ENCODE results near the gene MUS81.
"Not testable (repeated sequence)": the region's sequence is repeated elsewhere in the genome, so short reads cannot be mapped to it uniquely, and the experiment has no call there.

MUS81 gene, protein sequence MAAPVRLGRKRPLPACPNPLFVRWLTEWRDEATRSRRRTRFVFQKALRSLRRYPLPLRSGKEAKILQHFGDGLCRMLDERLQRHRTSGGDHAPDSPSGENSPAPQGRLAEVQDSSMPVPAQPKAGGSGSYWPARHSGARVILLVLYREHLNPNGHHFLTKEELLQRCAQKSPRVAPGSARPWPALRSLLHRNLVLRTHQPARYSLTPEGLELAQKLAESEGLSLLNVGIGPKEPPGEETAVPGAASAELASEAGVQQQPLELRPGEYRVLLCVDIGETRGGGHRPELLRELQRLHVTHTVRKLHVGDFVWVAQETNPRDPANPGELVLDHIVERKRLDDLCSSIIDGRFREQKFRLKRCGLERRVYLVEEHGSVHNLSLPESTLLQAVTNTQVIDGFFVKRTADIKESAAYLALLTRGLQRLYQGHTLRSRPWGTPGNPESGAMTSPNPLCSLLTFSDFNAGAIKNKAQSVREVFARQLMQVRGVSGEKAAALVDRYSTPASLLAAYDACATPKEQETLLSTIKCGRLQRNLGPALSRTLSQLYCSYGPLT

DNA sequence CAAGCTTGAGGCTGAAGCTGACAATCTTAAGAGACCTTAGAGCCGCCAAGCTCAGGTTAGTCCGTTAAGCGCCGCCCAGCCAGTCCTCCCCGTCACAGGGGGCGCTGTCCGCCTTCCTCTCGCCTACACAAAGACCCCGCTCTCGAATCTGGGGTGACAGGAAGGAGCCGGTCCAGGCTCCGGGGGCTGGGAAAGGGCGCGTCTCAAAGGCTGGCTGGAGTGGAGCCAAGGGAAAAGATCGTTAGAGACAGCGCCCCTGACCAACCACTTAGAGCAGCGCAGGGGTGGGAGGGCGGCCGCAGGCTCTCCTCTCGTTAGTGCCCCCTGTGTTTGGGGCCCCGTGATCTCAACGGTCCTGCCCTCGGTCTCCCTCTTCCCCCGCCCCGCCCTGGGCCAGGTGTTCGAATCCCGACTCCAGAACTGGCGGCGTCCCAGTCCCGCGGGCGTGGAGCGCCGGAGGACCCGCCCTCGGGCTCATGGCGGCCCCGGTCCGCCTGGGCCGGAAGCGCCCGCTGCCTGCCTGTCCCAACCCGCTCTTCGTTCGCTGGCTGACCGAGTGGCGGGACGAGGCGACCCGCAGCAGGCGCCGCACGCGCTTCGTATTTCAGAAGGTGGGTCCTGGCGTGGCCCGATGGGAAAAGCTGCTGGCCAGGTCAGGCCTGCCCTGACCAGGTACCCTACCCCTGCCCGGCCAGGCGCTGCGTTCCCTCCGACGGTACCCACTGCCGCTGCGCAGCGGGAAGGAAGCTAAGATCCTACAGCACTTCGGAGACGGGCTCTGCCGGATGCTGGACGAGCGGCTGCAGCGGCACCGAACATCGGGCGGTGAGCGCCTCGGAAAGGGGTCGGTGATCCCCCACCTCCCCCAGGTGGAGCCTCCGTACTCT is at the start of gene MUS81:
TSS of gene MUS81 (plus strand) at position 156 of the 887 bp plus-strand sequence. CDS start at position 477, 321 bp downstream.
- DNase-seq (ENCODE audit: low read depth, low spot score) = peak; percentile 91

DNA sequence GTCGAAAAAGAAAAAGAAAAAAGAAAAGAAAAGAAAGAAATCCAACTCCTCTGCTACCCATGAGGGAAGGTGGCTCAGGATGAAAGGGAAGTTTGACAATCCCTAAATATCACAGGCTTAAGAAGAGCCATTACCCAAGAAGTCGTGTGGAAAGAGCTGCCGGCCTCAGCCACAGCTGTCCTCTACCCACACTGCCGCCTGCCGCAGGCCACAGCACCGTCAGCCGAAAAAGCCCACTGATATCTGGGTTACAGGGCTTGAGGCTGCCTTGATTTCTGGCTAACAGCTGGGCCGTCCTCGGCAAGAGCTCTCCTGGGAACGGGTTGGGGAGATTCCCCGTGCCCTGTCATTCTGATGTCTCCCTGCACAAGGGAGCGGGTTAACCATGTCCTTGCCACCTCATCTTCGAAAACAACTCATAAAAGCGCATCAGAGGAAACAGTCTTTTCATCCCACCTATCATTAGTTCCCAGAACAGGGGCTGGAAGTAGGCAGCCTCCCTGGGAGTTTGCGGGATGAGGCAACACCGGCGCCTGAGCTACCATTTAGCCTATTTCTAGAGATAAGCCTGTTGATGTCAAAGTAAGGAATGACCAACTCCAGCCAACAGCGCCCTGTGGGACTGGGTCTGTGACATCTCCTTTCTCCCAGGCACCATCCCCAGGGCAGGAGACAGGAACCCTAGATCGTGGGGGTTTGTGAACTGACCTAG is 48.3 kb upstream of the MUS81 start:
- DNase-seq (ENCODE audit: low read depth, low spot score) = no peak

DNA sequence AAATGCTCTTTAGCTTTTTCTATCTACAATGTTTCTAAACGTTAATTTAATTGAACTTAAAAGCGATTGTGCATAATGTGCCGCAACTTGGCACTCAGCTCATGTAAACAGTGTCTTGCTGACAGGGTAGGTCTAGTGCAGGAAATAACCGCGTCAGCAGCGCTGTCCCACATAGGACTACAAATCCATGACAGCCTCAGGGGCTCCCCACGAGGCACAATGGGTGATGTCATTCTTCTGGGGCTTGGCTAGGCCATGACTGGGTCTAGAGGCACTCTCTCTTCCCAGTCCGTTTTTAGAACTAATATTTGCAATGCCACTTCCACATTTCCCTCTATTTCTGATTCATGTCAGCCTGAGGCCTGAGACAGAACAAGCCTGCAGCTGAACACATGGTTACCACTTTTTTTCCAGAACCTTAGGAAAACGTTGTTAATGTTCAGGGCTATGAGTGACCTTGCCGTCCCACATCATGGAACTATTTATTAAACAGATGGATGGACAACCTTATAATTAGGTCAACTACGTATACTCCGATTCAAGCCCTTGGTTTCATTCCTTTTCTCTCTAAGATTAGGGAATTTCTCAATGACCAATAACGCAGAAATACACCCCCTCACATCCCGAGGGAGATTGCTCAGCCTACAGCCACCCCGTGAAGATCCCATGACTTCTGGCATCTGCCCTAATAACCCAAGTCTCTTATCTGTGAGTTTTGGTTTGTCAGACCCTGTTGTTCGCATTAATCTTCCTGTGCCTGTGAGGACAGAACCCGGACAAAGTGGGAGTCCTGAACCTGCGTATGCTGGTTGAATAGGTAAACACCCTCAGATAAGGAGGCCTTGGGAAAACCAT is 45.9 kb upstream of the MUS81 start:
- DNase-seq (ENCODE audit: low read depth, low spot score) = no peak

- DNase-seq (ENCODE audit: low read depth, low spot score) = no peak
Measured at GRCh38 chr11:65814986-65815565, 45.2 kb upstream of the MUS81 start.

- DNase-seq (ENCODE audit: low read depth, low spot score) = no peak
Measured at GRCh38 chr11:65816696-65817095, 43.5 kb upstream of the MUS81 start.

- no peak for DNase-seq (ENCODE audit: low read depth, low spot score)
Measured at GRCh38 chr11:65817312-65817834, 42.9 kb upstream of the MUS81 start.

- DNase-seq (ENCODE audit: low read depth, low spot score) = peak; percentile 48
Measured at GRCh38 chr11:65817835-65818680, 42.2 kb upstream of the MUS81 start.

- DNase-seq (ENCODE audit: low read depth, low spot score) = no peak
Measured at GRCh38 chr11:65821107-65821506, 39.1 kb upstream of the MUS81 start.

GRCh38 chr11:65822776-65823528 is 37.3 kb upstream of the MUS81 start:
- no peak for DNase-seq (ENCODE audit: low read depth, low spot score)

- DNase-seq (ENCODE audit: low read depth, low spot score) = no peak
Measured at GRCh38 chr11:65826984-65827735, 33.1 kb upstream of the MUS81 start.

GRCh38 chr11:65829459-65829858 is 30.8 kb upstream of the MUS81 start:
- no peak for DNase-seq (ENCODE audit: low read depth, low spot score)

GRCh38 chr11:65832231-65832630 is 28.0 kb upstream of the MUS81 start:
- not testable (repeated sequence) for DNase-seq (ENCODE audit: low read depth, low spot score)

- peak; percentile 84 for DNase-seq (ENCODE audit: low read depth, low spot score)
Measured at GRCh38 chr11:65833297-65834030, 26.8 kb upstream of the MUS81 start, which contains the start of gene SNX32. TSS of gene SNX32 (plus strand) at chr11:65833963. CDS start at chr11:65834066, 103 bp downstream.

GRCh38 chr11:65834202-65834601 is 26.0 kb upstream of the MUS81 start:
- no peak for DNase-seq (ENCODE audit: low read depth, low spot score)

DNA sequence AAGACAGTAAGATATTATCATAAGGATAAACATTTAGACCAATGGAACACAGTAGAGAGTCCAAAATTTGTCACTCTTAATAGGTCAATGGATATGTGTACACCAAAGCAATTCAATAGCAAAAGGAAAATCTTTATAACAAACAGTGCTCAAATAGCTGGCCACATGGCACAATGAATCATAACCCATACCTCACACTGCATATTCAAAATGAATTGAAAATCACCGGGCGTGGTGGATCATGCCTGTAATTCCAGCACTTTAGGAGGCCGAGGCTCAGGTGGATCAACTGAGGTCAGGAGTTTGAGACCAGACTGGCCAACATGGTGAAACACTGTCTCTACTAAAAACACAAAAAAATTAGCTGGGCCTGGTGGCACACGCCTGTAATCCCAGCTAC is 18.1 kb upstream of the MUS81 start:
- no peak for DNase-seq (ENCODE audit: low read depth, low spot score)

DNA sequence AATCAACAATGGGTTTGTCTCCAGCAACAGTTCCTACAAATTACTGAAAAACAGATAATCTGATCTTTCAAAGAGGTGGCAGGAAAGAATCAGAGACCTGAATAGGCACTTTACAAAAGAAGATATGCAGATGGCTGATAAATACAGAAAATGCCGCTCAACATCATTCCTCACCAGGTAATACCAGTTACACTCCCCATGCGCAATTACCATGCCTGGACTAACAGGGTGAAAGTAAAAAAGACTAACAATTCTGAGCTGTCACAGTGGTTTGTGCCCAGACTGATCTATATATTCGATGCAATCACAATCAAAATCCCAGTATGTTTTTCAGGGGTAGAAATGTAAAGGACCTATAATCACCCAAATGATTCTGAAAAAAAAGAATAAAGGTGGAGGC is 16.4 kb upstream of the MUS81 start:
- no peak for DNase-seq (ENCODE audit: low read depth, low spot score)
